Measurements from ENCODE around the gene SERPINB2. TPM values are rescaled to one million over a fixed set of nuclear protein-coding genes. Genes with fewer than 3 reads are reported as not detected.
A peak's percentile ranks its signal among the peaks of the same experiment; 100 is the strongest.

SERPINB2 gene
- total RNA-seq, result 100 to 1,000 TPM in 1 of 4 donors, 10 to 100 TPM in 3; 88.7 to 111 (median 89.8) TPM

GRCh38 chr18:63887424-63887823, at the start of gene SERPINB2:
TSS of gene SERPINB2 (plus strand) at chr18:63887705. CDS start at chr18:63891445, 3,740 bp downstream.
- TF ChIP-seq CTCF (IDR thresholded peaks at IDR 0.05) (no peak), POLR2A (IDR thresholded peaks at IDR 0.05) (no peak)
- no peak within 1 kb of the TSS for H3K4me3 ChIP-seq (ENCODE audit: low read depth, poor library complexity, severe bottlenecking)
- WGBS, 2 donors, result 36 to 46% methylated on average over 1 of the region's 1 CpG
- intact Hi-C loops (cut with DNase I; ENCODE audit: low total_unique reads), result no loop called here
- no peak for DNase-seq (ENCODE audit: low spot score in 2 of 2)

- no peak for TF ChIP-seq POLR2A (IDR thresholded peaks at IDR 0.05)
- TF ChIP-seq CTCF (IDR thresholded peaks at IDR 0.05), result no peak
- intact Hi-C loops (cut with DNase I; ENCODE audit: low total_unique reads), result loop anchor here (5.0 kb wide), 1 partner anchor 326 kb away; no protein-coding TSS in a partner anchor
- no peak overlapping the region for H3K4me3 ChIP-seq (ENCODE audit: low read depth, poor library complexity, severe bottlenecking)
- DNase-seq (ENCODE audit: low spot score in 2 of 2), result no peak
- 45 to 54% methylated on average over 7 of the region's 7 CpGs for WGBS, 2 donors
Observed at GRCh38 chr18:63843008-63843407, 44.5 kb upstream of the SERPINB2 start.

GRCh38 chr18:63844254-63844653, 43.3 kb upstream of the SERPINB2 start:
- TF ChIP-seq POLR2A (IDR thresholded peaks at IDR 0.05) (no peak), CTCF (IDR thresholded peaks at IDR 0.05) (no peak)
- H3K4me3 ChIP-seq (ENCODE audit: low read depth, poor library complexity, severe bottlenecking), result no peak overlapping the region
- DNase-seq (ENCODE audit: low spot score in 2 of 2), result no peak
- intact Hi-C loops (cut with DNase I; ENCODE audit: low total_unique reads), result loop anchor here (5.0 kb wide), 1 partner anchor 327 kb away; no protein-coding TSS in a partner anchor
- 10 to 12% methylated on average over 3 of the region's 3 CpGs for WGBS, 2 donors

- no peak overlapping the region for H3K4me3 ChIP-seq (ENCODE audit: low read depth, poor library complexity, severe bottlenecking)
- no peak for TF ChIP-seq CTCF (IDR thresholded peaks at IDR 0.05)
- TF ChIP-seq POLR2A (IDR thresholded peaks at IDR 0.05), result no peak
- intact Hi-C loops (cut with DNase I; ENCODE audit: low total_unique reads), result no loop called here
- WGBS, 2 donors, result 0 to 2% methylated on average over 2 of the region's 2 CpGs
- no peak for DNase-seq (ENCODE audit: low spot score in 2 of 2)
Observed at GRCh38 chr18:63848159-63848558, 39.3 kb upstream of the SERPINB2 start.

GRCh38 chr18:63850020-63850419, 37.5 kb upstream of the SERPINB2 start:
- TF ChIP-seq CTCF (IDR thresholded peaks at IDR 0.05) (no peak), POLR2A (IDR thresholded peaks at IDR 0.05) (no peak)
- intact Hi-C loops (cut with DNase I; ENCODE audit: low total_unique reads), result no loop called here
- DNase-seq (ENCODE audit: low spot score in 2 of 2), result peak in 1 of 2 donors; percentile 58
- WGBS, 2 donors, result 41 to 42% methylated on average over 4 of the region's 4 CpGs
- H3K4me3 ChIP-seq (ENCODE audit: low read depth, poor library complexity, severe bottlenecking), result no peak overlapping the region

GRCh38 chr18:63850636-63851035, 36.9 kb upstream of the SERPINB2 start:
- no peak for TF ChIP-seq POLR2A (IDR thresholded peaks at IDR 0.05)
- TF ChIP-seq CTCF (IDR thresholded peaks at IDR 0.05), result no peak
- H3K4me3 ChIP-seq (ENCODE audit: low read depth, poor library complexity, severe bottlenecking), result no peak overlapping the region
- 48 to 61% methylated on average over 2 of the region's 2 CpGs for WGBS, 2 donors
- DNase-seq (ENCODE audit: low spot score in 2 of 2), result no peak
- intact Hi-C loops (cut with DNase I; ENCODE audit: low total_unique reads), result no loop called here

Data from lower leg skin (tissue), 4 donors.